IPS DF 4.7 (cell line): Measurements from ENCODE around the gene ULK4.
"Not testable (repeated sequence)": the region's sequence is repeated elsewhere in the genome, so short reads cannot be mapped to it uniquely, and the experiment has no call there.

Experiments
- DNase-seq: peaks from one replicate; pipeline ENCODE4 v3.0.0-alpha.2; 2013; ENCODE audit warnings: low spot score; ENCODE audit errors: extremely low read depth

The ULK4 gene

DNA sequence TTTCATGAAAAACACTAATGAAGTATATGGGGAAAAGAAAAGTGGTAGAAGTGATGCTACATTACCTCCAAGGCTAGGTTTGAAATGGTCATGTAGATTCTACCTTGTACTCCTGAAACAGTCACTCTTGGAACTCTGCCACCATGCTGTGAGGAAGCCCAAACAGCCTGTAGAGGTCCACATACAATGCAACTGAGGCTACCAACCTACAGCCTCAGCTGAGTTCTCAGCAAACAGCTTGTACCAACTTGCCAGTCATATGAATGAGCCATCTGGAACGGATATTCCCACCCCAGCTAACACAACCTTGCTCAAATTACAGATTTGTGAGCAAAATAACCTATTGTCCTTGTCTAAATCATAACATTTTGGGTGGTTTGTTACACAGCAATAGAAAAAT lies 193.5 kb downstream of the ULK4 start:
- DNase-seq = no peak

DNA sequence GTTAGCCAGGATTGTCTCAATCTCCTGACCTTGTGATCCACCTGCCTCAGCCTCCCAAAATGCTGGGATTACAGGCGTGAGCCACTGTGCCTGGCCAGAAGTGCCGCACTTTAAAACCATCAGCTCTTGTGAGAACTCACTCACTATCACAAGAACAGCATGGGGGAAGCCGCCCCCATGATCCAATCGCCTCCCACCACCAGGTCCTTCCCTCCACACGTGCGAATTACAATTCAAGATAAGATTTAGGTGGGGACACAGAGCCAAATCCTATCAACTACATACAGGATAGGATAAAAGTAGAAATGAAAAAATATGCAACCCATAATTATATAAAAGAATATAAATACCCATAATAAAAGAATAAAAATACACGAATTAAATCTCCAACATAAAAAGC lies 199.0 kb downstream of the ULK4 start:
- not testable (repeated sequence) for DNase-seq

DNA sequence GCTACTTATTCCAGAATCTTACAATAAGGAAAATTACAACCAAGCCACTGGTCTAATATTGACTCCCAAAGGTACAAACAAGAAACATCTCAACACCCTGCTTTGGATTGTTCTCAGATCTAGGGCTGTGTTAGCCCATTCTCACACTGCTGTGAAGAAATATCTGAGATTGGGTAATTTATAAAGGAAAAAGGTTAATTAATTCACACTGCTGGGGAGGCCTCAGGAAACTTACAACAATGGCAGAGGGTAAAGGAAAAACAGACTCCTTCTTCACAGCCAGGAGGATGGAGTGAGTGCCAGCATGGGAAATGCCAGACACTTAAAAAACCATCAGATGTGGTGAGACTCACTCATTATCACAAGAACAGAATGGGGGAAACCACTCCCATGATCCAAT lies 208.3 kb downstream of the ULK4 start:
- no peak for DNase-seq

DNA sequence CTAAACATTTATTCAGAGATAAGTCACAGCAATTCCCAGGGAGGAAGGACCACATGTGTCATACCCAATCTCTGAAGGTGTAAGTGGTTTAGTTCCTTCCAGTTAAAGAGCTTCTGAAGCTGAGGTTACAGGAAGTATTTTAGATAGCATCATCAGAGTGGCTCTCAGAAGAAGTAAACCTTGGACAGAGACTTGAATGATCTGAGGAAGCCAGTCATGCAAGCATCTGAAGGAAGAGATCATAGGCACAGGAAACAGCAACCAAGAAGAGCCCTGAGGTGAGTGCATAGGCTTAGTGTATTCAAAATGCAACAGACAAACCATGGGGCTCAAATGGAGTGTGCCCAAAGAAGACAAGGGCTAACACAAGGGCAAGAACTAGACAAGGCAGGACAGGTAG lies 210.3 kb downstream of the ULK4 start:
- no peak for DNase-seq

DNA sequence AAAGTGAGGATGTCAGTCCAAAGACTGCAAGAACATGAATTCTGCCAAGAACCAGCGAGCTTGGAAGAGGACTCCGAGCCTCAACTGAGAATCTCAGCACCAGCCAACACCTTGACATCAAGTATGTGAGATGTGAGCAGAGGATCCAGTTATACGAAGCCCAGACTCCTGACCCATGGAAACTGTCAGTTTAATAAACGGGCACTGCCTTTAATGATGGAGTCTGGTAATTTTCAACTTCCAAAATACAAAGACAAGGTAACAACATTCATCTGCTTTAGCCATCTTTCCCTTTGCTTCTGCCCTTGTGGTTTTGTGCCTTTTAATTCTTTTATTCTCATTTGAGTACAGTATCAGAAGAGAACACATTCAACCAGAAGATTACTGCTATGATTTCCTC lies 211.9 kb downstream of the ULK4 start:
- DNase-seq = no peak

DNA sequence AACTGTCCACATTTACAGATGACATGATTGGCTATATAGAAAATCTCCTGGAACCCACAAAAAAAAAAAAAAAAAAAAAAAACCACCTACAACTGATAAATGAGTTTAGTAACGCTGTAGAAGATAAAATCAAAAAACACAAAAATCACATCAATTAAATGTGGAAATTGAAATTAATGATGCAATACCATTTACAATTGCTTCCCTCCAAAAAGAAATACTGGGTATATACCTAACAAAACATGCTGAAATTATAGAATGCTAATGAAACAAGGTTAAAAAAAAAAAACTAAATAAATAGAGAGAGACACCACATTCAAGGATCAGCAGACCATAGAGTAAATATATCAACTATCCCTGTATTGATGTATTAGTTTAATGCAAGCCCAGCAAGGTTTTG lies 215.7 kb downstream of the ULK4 start:
- no peak for DNase-seq

DNA sequence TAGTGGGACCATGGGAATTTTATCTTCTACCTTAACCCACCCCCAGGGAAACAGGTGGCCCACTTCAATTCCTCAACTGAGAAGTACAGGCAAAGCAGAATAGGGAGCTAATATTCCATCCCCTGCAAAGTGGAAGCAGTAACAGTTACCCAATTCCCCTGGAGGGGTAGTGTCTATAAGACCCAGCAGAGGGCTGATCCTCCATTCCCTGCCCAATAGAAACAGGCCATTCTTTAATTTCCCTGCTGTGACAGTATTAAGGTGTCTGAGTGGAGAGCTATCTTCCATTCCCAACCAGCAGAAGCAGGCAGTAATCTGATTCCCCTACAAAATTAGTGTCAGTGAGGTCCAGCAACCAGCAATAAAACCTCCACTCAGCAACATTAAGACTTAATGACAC lies 219.8 kb downstream of the ULK4 start:
- no peak for DNase-seq

DNA sequence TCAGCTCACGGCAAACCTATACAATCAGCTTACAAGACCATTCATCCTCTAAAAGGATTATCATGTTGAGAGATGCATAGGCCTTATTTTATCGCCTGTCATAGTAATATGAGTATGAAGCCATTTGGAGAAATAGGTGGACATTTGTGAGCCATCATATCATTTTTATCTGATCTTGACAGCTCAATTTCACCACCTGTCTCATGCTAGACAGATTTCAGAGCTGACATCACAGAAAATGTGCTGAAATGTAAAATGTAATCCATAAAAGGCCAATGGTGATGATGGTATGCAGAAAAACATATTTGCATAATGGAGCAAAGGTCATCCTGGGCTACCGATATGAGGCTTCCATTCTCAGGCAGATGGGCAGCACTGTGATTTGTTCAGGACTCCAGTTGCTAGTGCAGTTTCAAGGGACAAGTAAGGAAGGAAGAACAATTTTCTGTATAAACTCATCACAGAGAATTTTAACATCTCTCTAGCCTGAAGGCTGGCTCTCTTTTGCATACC lies 221.5 kb downstream of the ULK4 start:
- DNase-seq = no peak

DNA sequence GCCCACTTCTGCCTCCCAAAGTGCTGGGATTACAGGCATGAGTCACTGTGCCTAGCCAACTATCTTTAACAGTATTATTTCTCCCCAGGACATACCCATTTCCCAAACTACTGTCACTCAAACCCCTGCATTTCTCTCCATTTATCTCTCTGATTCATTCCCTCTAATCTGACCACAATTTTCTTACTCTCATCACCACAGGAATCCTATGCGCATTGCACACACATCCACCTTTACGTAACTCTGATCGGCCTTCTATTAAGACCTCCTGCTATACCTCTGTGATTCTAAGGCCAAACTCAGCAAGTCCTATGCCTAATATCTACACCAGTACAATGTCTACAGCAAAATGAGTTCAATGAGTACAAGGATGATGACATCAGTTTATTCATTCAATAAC lies 235.0 kb downstream of the ULK4 start:
- no peak for DNase-seq

DNA sequence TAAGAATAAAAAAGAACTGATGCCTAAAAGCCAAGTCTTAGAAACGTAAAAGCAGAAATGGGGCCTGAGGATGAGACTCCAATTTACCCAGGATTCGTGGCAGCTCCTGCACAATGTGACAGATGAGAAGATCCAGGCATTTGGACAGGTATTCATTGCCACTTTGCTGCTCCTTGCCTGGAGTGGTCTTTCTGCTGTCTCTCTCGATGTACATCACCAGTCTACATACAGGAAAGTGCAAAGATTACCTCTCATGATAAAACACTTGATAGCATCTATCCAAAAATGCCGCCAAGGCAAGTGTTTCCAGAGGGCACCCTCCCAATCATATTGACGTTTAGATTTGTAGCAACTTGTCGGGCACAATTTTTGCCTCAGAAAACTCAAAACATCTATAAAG lies 244.3 kb downstream of the ULK4 start:
- no peak for DNase-seq

DNA sequence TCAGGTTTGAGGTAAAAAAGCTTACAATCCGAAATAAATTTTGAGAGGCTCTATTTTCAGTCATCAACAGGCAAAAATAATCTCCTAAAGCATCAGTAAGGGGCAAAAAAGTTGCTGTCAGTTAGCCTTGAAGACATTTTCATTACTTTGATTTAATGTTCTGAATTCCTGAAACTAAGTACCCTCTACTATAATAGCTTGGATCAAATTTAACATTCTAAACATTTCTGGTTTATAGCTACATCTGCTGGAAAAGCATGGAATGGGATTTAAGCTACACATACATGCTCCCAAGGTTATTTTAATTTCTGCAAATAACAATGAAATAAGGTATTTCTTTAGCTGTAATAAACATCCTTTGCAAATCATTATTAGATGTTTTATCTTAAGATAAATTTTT lies 245.4 kb downstream of the ULK4 start:
- no peak for DNase-seq

DNA sequence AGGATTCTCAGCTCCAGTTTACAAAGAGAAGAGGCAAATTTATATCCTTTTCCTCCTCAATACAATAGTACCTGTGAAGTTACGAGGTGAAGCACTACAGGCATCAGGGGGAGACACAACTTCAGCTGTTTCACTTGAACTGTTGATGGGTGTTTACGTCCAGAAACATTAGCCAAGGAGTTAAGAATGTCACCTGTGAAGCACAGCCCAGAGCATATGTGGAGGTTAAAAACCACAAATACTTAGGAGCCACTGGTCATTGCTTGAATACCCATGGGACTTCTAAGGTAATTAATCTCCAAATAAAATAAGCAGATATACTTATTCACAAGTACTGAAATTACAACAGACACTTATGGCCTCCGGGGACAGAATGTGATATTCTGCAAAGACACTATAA lies 246.5 kb downstream of the ULK4 start:
- no peak for DNase-seq

DNA sequence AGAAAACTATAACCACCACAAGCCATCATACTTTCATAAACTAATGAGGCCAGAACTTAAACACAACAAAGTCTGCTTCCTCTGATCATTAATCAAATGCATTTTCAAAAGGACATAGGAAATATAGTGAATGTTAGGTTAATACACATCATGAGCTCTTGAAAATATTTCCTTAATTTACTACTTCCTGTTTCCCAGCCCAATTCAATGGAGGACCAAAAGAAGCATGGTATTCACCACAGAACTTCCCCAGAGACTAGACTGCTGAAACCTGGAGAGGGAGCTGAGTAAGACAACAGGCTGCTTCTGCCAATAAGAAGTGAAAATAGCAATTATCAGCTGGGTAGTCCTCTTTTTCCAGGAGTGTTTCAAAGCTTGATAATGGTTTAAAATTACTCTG lies 250.3 kb downstream of the ULK4 start:
- DNase-seq = no peak

DNA sequence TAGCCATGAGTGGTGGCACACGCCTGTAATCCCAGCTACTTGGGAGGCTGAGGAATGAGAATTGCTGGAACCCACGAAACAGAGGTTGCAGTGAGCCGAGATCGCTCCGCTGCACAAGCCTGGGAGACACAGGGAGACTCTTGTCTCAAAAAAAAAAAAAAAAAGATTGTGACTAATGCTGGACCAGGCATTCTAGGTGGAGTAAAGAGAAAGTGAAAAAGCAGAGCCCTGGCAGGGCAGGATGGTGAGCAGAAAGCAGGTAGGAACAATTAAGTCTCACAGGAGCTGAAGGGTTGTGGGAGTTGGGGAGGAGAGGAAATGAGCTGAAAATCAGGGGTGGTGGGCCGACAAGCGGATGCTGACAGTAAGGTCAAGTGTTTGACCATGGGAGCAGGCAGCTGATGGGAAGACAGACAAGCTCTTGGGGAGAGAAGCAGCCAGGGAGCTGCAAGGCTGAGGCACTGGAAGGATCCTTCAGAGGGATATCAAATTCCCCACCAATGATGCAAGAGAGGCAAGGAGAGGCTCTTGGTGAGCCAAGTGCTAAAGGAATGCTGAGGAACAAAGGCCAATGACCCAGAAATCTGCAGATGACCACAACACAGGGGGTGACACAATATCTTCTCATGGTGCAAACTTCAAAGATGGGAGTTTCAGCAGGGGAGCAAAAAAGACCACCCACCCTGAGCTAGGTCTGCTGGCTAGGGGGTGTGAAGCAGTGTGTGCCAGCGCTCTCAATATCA lies 251.1 kb downstream of the ULK4 start:
- DNase-seq = peak; percentile 33

DNA sequence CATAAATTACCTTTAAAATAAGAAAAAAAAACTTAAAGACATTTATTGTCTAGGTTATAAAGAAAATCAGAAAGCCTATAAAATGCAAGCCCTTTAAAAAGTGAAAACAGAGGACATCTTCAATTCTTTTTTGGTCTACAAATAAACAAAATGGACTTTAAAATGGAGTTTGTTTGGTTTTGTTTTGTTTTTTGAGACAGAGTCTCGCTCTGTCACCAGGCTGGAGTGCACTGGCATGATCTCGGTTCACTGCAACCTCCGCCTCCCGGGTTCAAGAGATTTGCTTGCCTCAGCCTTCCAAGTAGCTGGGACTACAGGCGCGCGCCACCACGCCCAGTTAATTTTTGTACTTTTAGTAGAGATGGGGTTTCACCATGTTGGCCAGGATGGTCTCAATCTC lies 252.7 kb downstream of the ULK4 start:
- DNase-seq = not testable (repeated sequence)

DNA sequence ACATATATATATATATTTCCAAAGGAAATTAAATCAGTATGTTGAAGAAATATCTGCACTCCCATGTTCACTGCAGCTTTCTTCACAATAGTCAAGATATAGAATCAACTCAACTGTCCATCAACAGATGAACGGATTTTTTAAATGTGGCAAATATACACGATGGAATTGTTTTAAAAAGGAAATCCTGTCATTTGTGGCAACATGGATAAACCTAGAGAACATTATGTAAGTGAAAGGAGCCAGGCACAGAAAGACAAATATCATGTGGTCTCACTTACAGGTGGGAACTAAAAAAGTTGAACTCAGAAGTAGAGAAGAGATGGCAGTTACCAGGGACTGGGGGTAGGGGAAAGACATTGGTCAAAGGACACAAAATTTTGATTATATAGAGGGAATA lies 253.7 kb downstream of the ULK4 start:
- DNase-seq = no peak

DNA sequence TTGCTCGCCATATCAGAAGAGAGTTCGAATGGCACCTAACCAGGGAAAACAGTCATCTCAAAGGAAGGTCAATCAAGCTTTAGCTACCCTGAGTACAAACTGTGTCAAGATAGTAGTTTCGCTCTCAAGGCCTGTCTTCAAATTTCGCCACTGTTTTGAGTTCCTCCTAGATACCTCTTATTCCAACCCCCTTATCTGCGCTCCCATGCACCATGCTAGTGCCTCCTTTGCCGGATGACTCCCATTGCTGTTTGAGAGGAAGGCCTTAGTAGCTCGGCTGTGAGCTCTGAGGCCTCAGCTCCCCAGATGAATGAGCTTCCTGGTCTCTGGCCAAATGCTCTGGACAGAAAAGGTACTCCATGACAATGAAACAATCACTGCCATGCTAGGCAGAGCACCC lies 256.0 kb downstream of the ULK4 start:
- DNase-seq = no peak

DNA sequence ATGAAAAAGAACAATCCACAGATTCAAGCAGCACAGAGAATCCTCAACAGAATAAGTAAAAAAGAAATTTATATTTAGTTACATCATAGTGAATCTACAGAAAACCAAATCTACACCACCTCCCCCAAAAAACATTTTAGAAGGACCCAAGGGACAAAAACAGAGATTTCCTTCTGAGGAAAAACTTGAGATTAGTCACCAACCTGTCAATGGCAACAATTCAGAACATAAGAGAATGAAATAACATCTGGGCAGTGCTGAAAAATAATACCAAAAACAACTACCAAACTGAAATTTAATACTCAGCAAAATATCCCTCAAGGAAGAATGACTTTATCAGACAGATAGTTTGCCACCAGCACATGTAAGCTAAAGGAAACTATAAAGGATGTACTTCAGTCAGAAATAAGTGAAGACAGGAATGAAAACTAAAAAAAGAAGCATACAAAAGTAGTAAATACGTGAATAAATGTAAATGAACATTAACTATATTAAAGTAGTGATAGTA lies 260.7 kb downstream of the ULK4 start:
- no peak for DNase-seq

DNA sequence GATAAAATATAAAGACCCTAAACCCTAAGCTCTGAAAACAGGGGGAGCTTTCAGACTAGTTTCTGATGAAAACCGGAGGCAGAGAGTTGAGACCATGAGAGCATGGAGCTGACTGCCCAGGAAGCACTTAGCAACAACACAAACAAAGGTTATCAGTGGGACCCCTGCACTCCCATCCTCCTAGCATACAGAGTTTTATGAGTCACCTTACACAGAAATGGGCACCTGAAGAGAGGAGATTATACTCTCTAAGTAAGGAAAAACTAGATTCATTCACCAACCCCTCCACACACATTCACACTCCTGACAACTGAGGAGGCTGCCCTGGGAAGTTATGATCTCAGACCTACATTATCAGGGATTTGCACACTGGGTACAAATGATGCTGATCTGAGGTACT lies 261.7 kb downstream of the ULK4 start:
- no peak for DNase-seq

DNA sequence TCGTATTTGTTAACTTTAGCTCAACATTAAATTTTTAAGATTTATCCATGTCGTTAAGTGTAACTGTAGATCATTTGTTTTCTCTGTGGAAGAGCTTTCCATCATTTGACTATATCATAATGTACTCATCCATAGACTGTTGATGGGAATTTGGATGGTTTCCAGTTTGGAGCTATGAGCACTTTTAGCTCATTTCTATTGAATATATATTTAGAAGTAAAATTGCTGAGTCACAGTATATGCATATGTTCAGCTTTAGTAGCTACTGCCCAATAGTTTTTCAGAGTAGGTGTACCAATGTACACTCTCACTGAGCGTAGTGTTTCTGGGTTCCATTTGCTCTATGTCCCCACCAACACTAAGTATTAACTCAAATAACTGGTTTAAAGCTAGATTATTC lies 263.0 kb downstream of the ULK4 start:
- DNase-seq = no peak

DNA sequence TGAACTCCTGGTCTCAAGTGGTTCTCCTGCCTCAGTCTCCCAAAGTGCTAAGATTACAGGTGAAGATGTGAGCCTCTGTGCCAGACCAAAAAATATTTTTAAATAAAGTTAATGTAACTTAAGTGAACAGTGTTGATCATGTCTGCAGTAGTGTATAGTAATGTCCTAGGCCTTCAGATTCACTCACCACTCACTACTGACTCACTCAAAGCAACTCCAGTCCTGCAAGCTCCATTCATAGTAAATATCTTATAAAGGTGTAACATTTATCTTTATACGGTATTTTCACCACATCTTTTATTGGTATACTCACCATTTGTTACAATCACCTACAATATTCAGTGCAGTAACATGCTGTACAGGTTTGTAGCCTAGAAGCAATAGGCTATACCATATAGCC lies 264.2 kb downstream of the ULK4 start:
- no peak for DNase-seq

DNA sequence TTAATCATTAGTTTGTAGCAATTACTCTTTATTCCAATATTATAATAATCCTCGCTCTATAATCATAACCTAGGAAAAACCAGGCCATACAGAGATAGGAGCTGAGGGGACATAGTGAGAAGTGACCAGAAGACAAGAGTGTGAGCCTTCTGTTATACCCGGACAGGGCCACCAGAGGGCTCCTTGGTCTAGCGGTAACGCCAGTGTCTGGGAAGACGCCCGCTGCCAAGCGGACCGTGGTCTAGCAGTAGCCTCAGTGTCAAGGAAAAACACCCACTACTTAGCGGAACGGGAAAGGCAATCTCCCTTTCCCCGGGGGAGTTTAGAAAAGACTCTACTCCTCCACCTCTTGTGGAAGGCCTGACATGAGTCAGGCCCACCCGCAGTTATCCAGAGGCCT lies 266.1 kb downstream of the ULK4 start:
- DNase-seq = not testable (repeated sequence)

DNA sequence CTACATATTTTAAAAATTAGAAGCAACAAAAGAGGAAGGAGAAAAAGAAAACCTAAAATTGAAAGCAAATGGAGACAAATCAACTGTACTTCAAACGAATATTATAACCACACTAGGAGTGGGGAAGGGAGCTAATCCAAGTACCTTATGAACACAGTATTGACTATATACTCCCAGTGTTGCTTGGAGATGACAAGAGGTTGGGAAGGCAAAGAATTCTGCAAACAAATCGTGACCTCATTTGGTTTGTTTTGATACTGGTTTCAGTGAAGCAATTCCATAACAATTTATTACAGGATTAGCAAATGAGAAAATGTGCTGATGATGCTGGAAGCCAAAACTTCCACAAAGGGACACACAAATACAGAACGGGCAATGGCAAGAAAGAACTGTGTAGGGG lies 268.1 kb downstream of the ULK4 start:
- DNase-seq = no peak
